Suprapubic skin (tissue), 4 donors: Measurements from ENCODE around the gene SPOCK1.

Experiments
- CTCF ChIP-seq, 2 donors: fragments of 200-600 bp in 1 of 2; fragments of 450-650 bp in 1 of 2; sonication (generic) in 1 of 2; IDR thresholded peaks; one replicate each; pipeline ENCODE4 v1.5.1; 2016 to 2019; ENCODE audit warnings: antibody characterized with exemption in 2 of 2, mild to moderate bottlenecking in 1 of 2, moderate library complexity in 1 of 2
- EP300 ChIP-seq: sonication (generic); formaldehyde crosslinking; IDR thresholded peaks from one replicate; pipeline ENCODE4 v1.6.1; 2017; ENCODE audit warnings: antibody characterized with exemption
- POLR2A ChIP-seq, 2 donors: fragments of 450-650 bp; IDR thresholded peaks; one replicate each; pipeline ENCODE4 v1.6.1; 2017; ENCODE audit warnings: antibody characterized with exemption in 2 of 2, mild to moderate bottlenecking in 2 of 2, moderate library complexity in 2 of 2
- POLR2AphosphoS5 ChIP-seq, 3 donors: sonication (generic); formaldehyde crosslinking; IDR thresholded peaks; one replicate each; pipeline ENCODE4 v1.6.1; 2017; ENCODE audit warnings: antibody characterized with exemption in 3 of 3

GRCh38 chr5:137185193-137185592 is 313.9 kb downstream of the SPOCK1 start:
- TF ChIP-seq CTCF (IDR thresholded peaks at IDR 0.05) (no peak), POLR2A (IDR thresholded peaks at IDR 0.05) (no peak), POLR2AphosphoS5 (IDR thresholded peaks at IDR 0.05) (no peak), EP300 (no peak)
